Measurements from ENCODE around the gene NOC4L. TPM values are rescaled to one million over a fixed set of nuclear protein-coding genes. Genes with fewer than 3 reads are reported as not detected.

NOC4L gene
- total and polyA plus RNA-seq, 2 of the 4 experiments (the other 2 are of a cell fraction): 5.2 to 13.4 TPM

GRCh38 chr12:132179431-132180362, 35.4 kb downstream of the NOC4L start:
- Histone ChIP-seq H3K56ac (ENCODE audit: extremely low read depth, insufficient read depth, low read length) (no peak overlapping the region), H2BK15ac (ENCODE audit: low read depth, low read length) (no peak overlapping the region), H3K27ac (ENCODE audit: insufficient read depth, low read length) (no peak overlapping the region), H3K9me3 (ENCODE audit: control insufficient read depth, insufficient read depth, low read length) (no peaks in the 10 kb centered on the region; the same call in 1 of the 2 replicates), H3K18ac (ENCODE audit: low read depth, low read length) (no peak overlapping the region), H3K27me3 (ENCODE audit: control insufficient read depth, insufficient read depth, low read length) (peaks cover 51% of the 10 kb centered on the region), H2AFZ (replicated peaks; ENCODE audit: low read length, poor library complexity) (peak overlapping the region; percentile 14), H2AK9ac (replicated peaks; ENCODE audit: low read depth, low read length, poor library complexity) (no peak overlapping the region), H4K91ac (ENCODE audit: insufficient read depth, low read depth, low read length) (no peak overlapping the region), H2BK20ac (ENCODE audit: low read depth, low read length) (no peak overlapping the region), H4K20me1 (ENCODE audit: insufficient read depth, low read length) (no peaks in the 10 kb centered on the region; the same call in 1 of the 2 replicates), H3K36me3 (ENCODE audit: control insufficient read depth, insufficient read depth, low read length) (no peaks in the 10 kb centered on the region), H2BK5ac (ENCODE audit: low read depth, low read length, poor library complexity, severe bottlenecking) (no peak overlapping the region), H3K79me1 (ENCODE audit: low read depth in 1 of 2, low read length in 2 of 2) (no peaks in the 10 kb centered on the region), H3K4me3 (ENCODE audit: insufficient read depth, low read depth, low read length) (no peak overlapping the region), H4K5ac (ENCODE audit: low read depth, low read length) (no peak overlapping the region), H3K4me2 (ENCODE audit: low read depth, low read length) (no peak overlapping the region), H3K9ac (ENCODE audit: low read depth, low read length) (no peak overlapping the region), H3K14ac (replicated peaks; ENCODE audit: low read depth, low read length) (no peak overlapping the region), H3K23ac (ENCODE audit: low read depth, low read length) (no peak overlapping the region), H2AK5ac (ENCODE audit: low read depth, low read length) (no peak overlapping the region), H2BK120ac (ENCODE audit: low read depth, low read length) (no peak overlapping the region), H4K8ac (ENCODE audit: low read depth in 2 of 2, low read length in 2 of 2) (no peak overlapping the region), H3K4me1 (ENCODE audit: control insufficient read depth, insufficient read depth, low read length) (no peaks in the 10 kb centered on the region), H3K9me1 (ENCODE audit: insufficient read depth, low read length) (no peaks in the 10 kb centered on the region), H3K4ac (ENCODE audit: low read depth, low read length) (no peak overlapping the region)
- in situ Hi-C loops (cut with MboI; ENCODE audit: low sequenced_read_pairs): no loop called here
- CTCF ChIA-PET: interaction anchor here (0.7 kb wide), 1 partner anchor 90 kb away, joined by 4 read pairs; no protein-coding TSS in a partner anchor
- DNase-seq: no peak
- dilution Hi-C loops (cut with HindIII; ENCODE audit: low sequenced_read_pairs, unreplicated experiment): no loop called here
- no peak for ATAC-seq (ENCODE audit: low read depth)
- TF ChIP-seq POLR2A (IDR thresholded peaks at IDR 0.05; ENCODE audit: low read depth, low read length) (no peak), NFE2L2 (IDR thresholded peaks at IDR 0.05; ENCODE audit: low read depth, low read length) (no peak), SMC3 (IDR thresholded peaks at IDR 0.05; ENCODE audit: low read depth, low read length) (no peak), CHD1 (IDR thresholded peaks at IDR 0.05; ENCODE audit: low read depth, low read length) (no peak)
- TF ChIP-seq, protein P1, sequence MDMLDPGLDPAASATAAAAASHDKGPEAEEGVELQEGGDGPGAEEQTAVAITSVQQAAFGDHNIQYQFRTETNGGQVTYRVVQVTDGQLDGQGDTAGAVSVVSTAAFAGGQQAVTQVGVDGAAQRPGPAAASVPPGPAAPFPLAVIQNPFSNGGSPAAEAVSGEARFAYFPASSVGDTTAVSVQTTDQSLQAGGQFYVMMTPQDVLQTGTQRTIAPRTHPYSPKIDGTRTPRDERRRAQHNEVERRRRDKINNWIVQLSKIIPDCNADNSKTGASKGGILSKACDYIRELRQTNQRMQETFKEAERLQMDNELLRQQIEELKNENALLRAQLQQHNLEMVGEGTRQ (IDR thresholded peaks at IDR 0.05; ENCODE audit: low read depth, low read length): no peak
- 66% methylated on average over 12 of the region's 19 CpGs; no CpG with 5 or more reads in 1 of the 2 experiments for WGBS, 2 experiments (ENCODE audit: extremely low coverage in 2 of 2, insufficient read length in 1 of 2)
- intact Hi-C loops (cut with micrococcal nuclease): no loop called here
- no TSS peak for BruUV-seq (replicated peaks)
- POLR2A ChIA-PET (ENCODE audit: unreplicated experiment): no interaction called here
